ENCODE data around the gene RHEB. TPM values are rescaled to one million over a fixed set of nuclear protein-coding genes. Genes with fewer than 3 reads are reported as not detected.

The RHEB gene
- total RNA-seq, 4 donors from 2014 or later, result 107 to 229 (median 155) TPM

DNA sequence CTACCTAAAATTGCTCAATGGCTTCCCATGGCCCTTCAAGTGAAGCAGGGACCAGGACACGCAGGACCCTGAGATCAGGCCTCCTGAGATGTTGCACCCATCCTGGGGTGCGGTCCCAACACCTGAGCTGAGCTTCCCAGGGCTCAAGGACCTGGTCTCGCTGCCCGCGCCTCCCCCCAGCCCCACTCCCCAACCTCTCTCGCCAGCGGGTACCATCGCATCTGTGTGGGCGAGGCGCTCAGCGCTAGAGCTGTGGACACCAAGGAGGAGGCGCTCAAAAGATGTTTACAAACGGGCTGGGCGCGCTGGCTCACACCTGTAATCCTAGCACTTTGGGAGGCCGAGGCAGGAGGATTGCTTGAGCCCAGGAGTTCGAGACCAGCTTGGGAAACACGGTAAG is 72.4 kb downstream of the RHEB start:
- Histone ChIP-seq H3K9me3 (no peaks in the 10 kb centered on the region), H3K4me3 (no peak overlapping the region), H3K36me3 (no peaks in the 10 kb centered on the region), H3K27me3 (no peaks in the 10 kb centered on the region), H3K27ac (no peak overlapping the region), H3K4me1 (peaks cover 0 to 10% (median 0%) of the 10 kb centered on the region in 3 donors)
- no peak for ATAC-seq
- TF ChIP-seq EP300 (IDR thresholded peaks at IDR 0.05) (no peak), POLR2AphosphoS5 (IDR thresholded peaks at IDR 0.05) (no peak)
- 80% methylated on average over 1 of the region's 18 CpGs; no CpG with 5 or more reads in 1 of the 2 donors for WGBS, 2 donors (ENCODE audit: low coverage in 1 of 2)

DNA sequence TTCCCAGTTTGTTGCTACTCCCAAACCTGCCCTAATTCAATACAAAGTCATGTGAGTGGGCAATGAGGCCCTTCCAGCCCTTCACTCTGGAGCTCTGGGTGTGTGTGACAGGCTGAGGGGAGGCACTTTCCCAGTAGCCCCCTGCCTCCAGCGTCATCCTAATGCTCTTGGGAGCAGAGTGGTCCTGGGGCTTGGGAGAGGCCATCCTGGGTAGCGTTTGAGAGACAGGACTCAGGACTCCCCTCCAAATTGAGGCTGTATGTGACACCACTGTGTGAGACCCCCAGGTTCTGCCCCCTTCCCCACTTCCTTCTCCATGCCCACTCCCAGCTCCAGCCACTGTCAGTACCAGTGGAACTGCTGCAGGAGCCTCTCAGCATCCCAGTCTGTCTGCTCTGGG is 73.3 kb downstream of the RHEB start:
- no CpG with 5 or more reads among the region's 2 CpGs for WGBS, 2 donors (ENCODE audit: low coverage in 1 of 2)
- no peak for ATAC-seq

GRCh38 chr7:151444632-151445031 is 75.1 kb downstream of the RHEB start:
- peaks cover 6% of the 10 kb centered on the region for H3K27me3 ChIP-seq
- WGBS, 2 donors (ENCODE audit: low coverage in 1 of 2), result 90 to 100% methylated on average over 1 of the region's 1 CpG
- H3K36me3 ChIP-seq, result no peaks in the 10 kb centered on the region
- no peak for ATAC-seq
- TF ChIP-seq POLR2A (IDR thresholded peaks at IDR 0.05), result no peak
- no peak for TF ChIP-seq POLR2AphosphoS5 (IDR thresholded peaks at IDR 0.05)
- TF ChIP-seq EP300 (IDR thresholded peaks at IDR 0.05), result no peak
- TF ChIP-seq CTCF (IDR thresholded peaks at IDR 0.05), result no peak
- H3K9me3 ChIP-seq, result no peaks in the 10 kb centered on the region
- no peak overlapping the region for H3K4me3 ChIP-seq
- no peak overlapping the region for H3K27ac ChIP-seq
- peaks cover 0 to 31% (median 17%) of the 10 kb centered on the region in 3 donors for H3K4me1 ChIP-seq

More for the DNA sequence above, 73.3 kb downstream of the RHEB start:
- H3K4me3 ChIP-seq, result no peak overlapping the region
- peaks cover 0 to 13% (median under 1%) of the 10 kb centered on the region in 3 donors for H3K4me1 ChIP-seq
- TF ChIP-seq CTCF (IDR thresholded peaks at IDR 0.05), result no peak
- TF ChIP-seq EP300 (IDR thresholded peaks at IDR 0.05), result no peak
- no peak for TF ChIP-seq POLR2AphosphoS5 (IDR thresholded peaks at IDR 0.05)
- TF ChIP-seq POLR2A (IDR thresholded peaks at IDR 0.05), result no peak
- H3K27ac ChIP-seq, result no peak overlapping the region
- H3K27me3 ChIP-seq, result no peaks in the 10 kb centered on the region
- no peaks in the 10 kb centered on the region for H3K9me3 ChIP-seq
- H3K36me3 ChIP-seq, result no peaks in the 10 kb centered on the region

DNA sequence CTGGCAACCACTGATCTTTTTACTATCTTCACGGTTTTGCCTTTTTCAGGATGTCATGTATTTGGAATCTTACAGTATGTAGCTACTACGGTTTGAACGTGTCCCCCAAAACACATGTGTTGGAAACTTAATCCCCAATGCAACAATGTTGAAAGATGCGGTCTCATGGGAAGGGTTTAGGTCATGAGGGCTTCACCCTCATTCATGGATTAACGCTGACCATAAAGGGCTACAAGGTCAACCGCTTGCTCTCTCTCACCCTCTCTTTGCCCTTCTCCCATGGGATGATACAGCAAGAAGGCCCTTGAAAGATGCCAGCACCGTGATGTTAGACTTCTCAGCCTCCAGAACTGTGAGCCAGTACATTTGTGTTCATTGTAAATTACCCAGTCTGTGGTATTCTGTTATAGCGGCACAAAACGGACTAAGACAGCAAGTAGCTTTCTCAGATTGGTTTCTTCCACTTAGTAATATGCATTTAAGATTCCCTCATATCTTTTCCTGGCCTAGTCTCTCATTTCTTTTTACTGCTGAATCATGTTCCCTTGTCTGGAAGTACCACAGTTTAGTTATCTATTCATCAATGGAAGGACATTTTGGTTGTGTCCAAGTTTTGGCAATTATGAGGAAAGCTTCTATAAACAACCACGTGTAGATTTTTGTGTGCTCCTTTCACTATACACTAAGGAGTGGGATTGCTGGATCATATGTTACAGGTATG is 76.8 kb downstream of the RHEB start:
- no peak for ATAC-seq
- peak overlapping the region in 1 of 4 donors; percentile 17 for H3K27ac ChIP-seq
- WGBS, 2 donors (ENCODE audit: low coverage in 1 of 2), result 75 to 77% methylated on average over 8 to 9 of the region's 10 CpGs

More for the DNA sequence above, 76.8 kb downstream of the RHEB start:
- Histone ChIP-seq H3K4me1 (peaks cover 0 to 28% (median 19%) of the 10 kb centered on the region in 3 donors), H3K36me3 (no peaks in the 10 kb centered on the region), H3K4me3 (no peak overlapping the region), H3K9me3 (no peaks in the 10 kb centered on the region), H3K27me3 (peaks cover 20% of the 10 kb centered on the region)
- TF ChIP-seq CTCF (IDR thresholded peaks at IDR 0.05) (no peak), POLR2A (IDR thresholded peaks at IDR 0.05) (no peak), POLR2AphosphoS5 (IDR thresholded peaks at IDR 0.05) (no peak)

Measured in gastroesophageal sphincter (tissue), 4 donors.